ENCODE results near the gene ZNF333.

The ZNF333 gene

GRCh38 chr19:14689598-14690503 is at the start of gene ZNF333:
TSS of gene ZNF333 (plus strand) at chr19:14690048. CDS start at chr19:14693492, 3,444 bp downstream.
- peak; percentile 94 for DNase-seq

- no peak for DNase-seq
These were observed 41.3 kb upstream of the ZNF333 start for GRCh38 chr19:14648506-14648905.

- DNase-seq = no peak
These were observed 40.8 kb upstream of the ZNF333 start for GRCh38 chr19:14649020-14649419.

- DNase-seq = no peak
These were observed 39.7 kb upstream of the ZNF333 start for GRCh38 chr19:14650161-14650560.

GRCh38 chr19:14654786-14655560 is 34.9 kb upstream of the ZNF333 start:
- DNase-seq = no peak

- DNase-seq = no peak
These were observed 34.1 kb upstream of the ZNF333 start for GRCh38 chr19:14655726-14656125.

GRCh38 chr19:14659874-14660489 is 29.9 kb upstream of the ZNF333 start:
- DNase-seq = no peak

GRCh38 chr19:14661372-14661924 is 28.4 kb upstream of the ZNF333 start:
- DNase-seq = peak; percentile 20

GRCh38 chr19:14669940-14670339 is 19.9 kb upstream of the ZNF333 start:
- no peak for DNase-seq

- no peak for DNase-seq
These were observed 19.4 kb upstream of the ZNF333 start for GRCh38 chr19:14670408-14670807.

- DNase-seq = peak; percentile 27
These were observed 17.5 kb upstream of the ZNF333 start for GRCh38 chr19:14672188-14672872.

- no peak for DNase-seq
These were observed 16.8 kb upstream of the ZNF333 start for GRCh38 chr19:14673088-14673487.

- no peak for DNase-seq
These were observed 15.1 kb upstream of the ZNF333 start, which contains the start of gene ADGRE3 for GRCh38 chr19:14674764-14675163. TSS of gene ADGRE3 (minus strand) at chr19:14674844. CDS start at chr19:14674770, 74 bp downstream.

GRCh38 chr19:14676762-14677161 is 13.1 kb upstream of the ZNF333 start:
- no peak for DNase-seq

GRCh38 chr19:14677464-14677863 is 12.4 kb upstream of the ZNF333 start:
- no peak for DNase-seq

- no peak for DNase-seq
These were observed 11.6 kb upstream of the ZNF333 start for GRCh38 chr19:14678199-14678598.

- no peak for DNase-seq
These were observed 7.8 kb upstream of the ZNF333 start for GRCh38 chr19:14682084-14682483.

- peak; percentile 26 for DNase-seq
These were observed 6.4 kb upstream of the ZNF333 start for GRCh38 chr19:14683439-14683838.

GRCh38 chr19:14686411-14686810 is 3.4 kb upstream of the ZNF333 start:
- DNase-seq = peak; percentile 20

- DNase-seq = no peak
These were observed 4.9 kb downstream of the ZNF333 start for GRCh38 chr19:14694641-14695266.

GRCh38 chr19:14695471-14695870 is 5.6 kb downstream of the ZNF333 start:
- no peak for DNase-seq

- DNase-seq = no peak
These were observed 9.8 kb downstream of the ZNF333 start for GRCh38 chr19:14699641-14700040.
